Activated CD8-positive, alpha-beta memory T cell treated with anti-CD3 and anti-CD28 coated beads, Interleukin-2, amount 50 U/mL, for 48 hours (primary cell): ENCODE results near the gene BBS9.

Experiments used
- DNase-seq: peaks from one replicate; pipeline ENCODE4 v3.0.0-alpha.2; 2020

Gene BBS9

GRCh38 chr7:33559324-33559710, 430.0 kb downstream of the BBS9 start:
- no peak for DNase-seq

GRCh38 chr7:33562996-33563395, 433.6 kb downstream of the BBS9 start:
- no peak for DNase-seq

- DNase-seq = no peak
These were observed 434.3 kb downstream of the BBS9 start for GRCh38 chr7:33563651-33564050.

- DNase-seq = no peak
These were observed 448.8 kb downstream of the BBS9 start for GRCh38 chr7:33578166-33578565.

GRCh38 chr7:33578881-33579672, 449.7 kb downstream of the BBS9 start:
- DNase-seq = no peak

GRCh38 chr7:33579673-33579960, 450.3 kb downstream of the BBS9 start:
- no peak for DNase-seq

- no peak for DNase-seq
These were observed 451.9 kb downstream of the BBS9 start for GRCh38 chr7:33581236-33581635.

GRCh38 chr7:33582104-33582503, 452.7 kb downstream of the BBS9 start:
- DNase-seq = no peak

- no peak for DNase-seq
These were observed 453.2 kb downstream of the BBS9 start for GRCh38 chr7:33582533-33582932.

- DNase-seq = no peak
These were observed 460.5 kb downstream of the BBS9 start for GRCh38 chr7:33589911-33590310.

- DNase-seq = no peak
These were observed 461.6 kb downstream of the BBS9 start for GRCh38 chr7:33590916-33591315.

GRCh38 chr7:33591490-33591889, 462.1 kb downstream of the BBS9 start:
- DNase-seq = no peak

- no peak for DNase-seq
These were observed 463.4 kb downstream of the BBS9 start for GRCh38 chr7:33592718-33593117.

- DNase-seq = no peak
These were observed 464.2 kb downstream of the BBS9 start for GRCh38 chr7:33593611-33594010.

- DNase-seq = no peak
These were observed 467.3 kb downstream of the BBS9 start for GRCh38 chr7:33596686-33597085.

GRCh38 chr7:33597181-33597580, 467.8 kb downstream of the BBS9 start:
- no peak for DNase-seq

- DNase-seq = no peak
These were observed 471.7 kb downstream of the BBS9 start for GRCh38 chr7:33601101-33601500.

- no peak for DNase-seq
These were observed 472.5 kb downstream of the BBS9 start for GRCh38 chr7:33601884-33602283.

- DNase-seq = no peak
These were observed 474.7 kb downstream of the BBS9 start for GRCh38 chr7:33604056-33604455.

GRCh38 chr7:33610918-33611317, 481.6 kb downstream of the BBS9 start:
- DNase-seq = no peak

GRCh38 chr7:33612442-33612841, 483.1 kb downstream of the BBS9 start:
- DNase-seq = no peak

GRCh38 chr7:33614357-33615117, 485.2 kb downstream of the BBS9 start:
- no peak for DNase-seq

GRCh38 chr7:33616752-33617151, 487.4 kb downstream of the BBS9 start:
- no peak for DNase-seq

- no peak for DNase-seq
These were observed 489.9 kb downstream of the BBS9 start for GRCh38 chr7:33619264-33619663.

- DNase-seq = no peak
These were observed 493.9 kb downstream of the BBS9 start for GRCh38 chr7:33623267-33623666.
